A549 (cell line): ENCODE measurements around the gene SNCB. TPM values are rescaled to one million over a fixed set of nuclear protein-coding genes. Genes with fewer than 3 reads are reported as not detected.

Source experiments
- ATAC-seq, 2 experiments: fragments of 200-7000 bp in 1 of 2; fragments of >200 bp in 1 of 2; cut with Nextera tagmentation in 1 of 2; cut with Tn5 transposase in 1 of 2; 3 replicates each; pipeline versions ENCODE4 v1.8.0 to v1.9.1; 2018 to 2020; ENCODE audit warnings: mild to moderate bottlenecking in 1 of 2, moderate library complexity in 1 of 2
- CTCF ChIA-PET: fragments of 300-600 bp; sonication (Branson Sonifier 250); formaldehyde crosslinking; extraction: SDS; loops from one replicate; lab custom pipeline; 2021; ENCODE audit warnings: antibody characterized with exemption, inconsistent platforms; lab: Yijun Ruan, JAX
- POLR2A ChIA-PET: fragments of 350-600 bp; formaldehyde crosslinking; extraction: SDS; loops from one replicate; lab custom pipeline; 2021; ENCODE audit warnings: antibody characterized with exemption, inconsistent platforms; lab: Yijun Ruan, JAX
- DNase-seq, 2 experiments: peaks; one replicate each; pipeline versions ENCODE4 v3.0.0 to v3.0.0-alpha.2; 2011 to 2016; ENCODE audit warnings: low read depth in 1 of 2, low spot score in 1 of 2
- FAIRE-seq: peaks from 2 replicates; lab custom pipeline; 2011; peaks lifted over from hg19 to GRCh38; lab: Jason Lieb, UNC
- H3K27ac ChIP-seq, 2 experiments: fragments of >200 bp; sonication (Bioruptor Twin); formaldehyde crosslinking; 3 replicates each; pipeline ENCODE4 v1.5.1; 2016 to 2017
- H3K4me1 ChIP-seq: fragments of >200 bp; sonication (Bioruptor Twin); formaldehyde crosslinking; 3 replicates; pipeline ENCODE4 v1.6.1; 2016
- H3K4me2 ChIP-seq: fragments of >200 bp; sonication (Bioruptor Twin); formaldehyde crosslinking; 3 replicates; pipeline ENCODE4 v1.6.1; 2016
- H3K4me3 ChIP-seq: fragments of >200 bp; sonication (Bioruptor Twin); formaldehyde crosslinking; 3 replicates; pipeline ENCODE4 v1.5.1; 2016
- H3K9me3 ChIP-seq: fragments of >200 bp; sonication (Bioruptor Twin); formaldehyde crosslinking; 3 replicates; pipeline ENCODE4 v1.6.1; 2016
- BCL3 ChIP-seq: fragments of >200 bp; sonication (Bioruptor Twin); formaldehyde crosslinking; IDR thresholded peaks from 3 replicates; pipeline ENCODE4 v1.6.1; 2016
- BHLHE40 ChIP-seq: IDR thresholded peaks from 2 replicates; pipeline ENCODE4 v1.6.1; 2012; ENCODE audit warnings: low read depth, low read length, inconsistent platforms
- CHD4 ChIP-seq: fragments of 200-600 bp; sonication (generic); IDR thresholded peaks from 2 replicates; pipeline ENCODE4 v1.6.1; 2016; ENCODE audit warnings: antibody characterized with exemption, mild to moderate bottlenecking, borderline replicate concordance
- E2F6 ChIP-seq: IDR thresholded peaks from 2 replicates; pipeline ENCODE4 v1.6.1; 2012; ENCODE audit warnings: low read depth, borderline replicate concordance
- EHF ChIP-seq: fragments of 250-450 bp; sonication (Bioruptor Pico); IDR thresholded peaks from 2 replicates; pipeline ENCODE4 v1.5.0; 2020; ENCODE audit warnings: mild to moderate bottlenecking
- ESRRA ChIP-seq: fragments of 150-350 bp; IDR thresholded peaks from 2 replicates; pipeline ENCODE4 v1.6.1; 2014; ENCODE audit warnings: mild to moderate bottlenecking, low read length, borderline replicate concordance
- FOSL2 ChIP-seq, 2 experiments: fragments of 450-650 bp in 1 of 2; fragments of >200 bp in 1 of 2; sonication (Bioruptor Twin) in 1 of 2; formaldehyde crosslinking; IDR thresholded peaks; 2 replicates each; pipeline versions ENCODE4 v1.5.0 to v1.6.1; 2016 to 2020; ENCODE audit warnings: mild to moderate bottlenecking in 1 of 2, moderate library complexity in 1 of 2
- HDAC2 ChIP-seq: fragments of 200-600 bp; sonication (generic); IDR thresholded peaks from 2 replicates; pipeline ENCODE4 v1.6.1; 2016
- HES2 ChIP-seq: fragments of >200 bp; sonication (Bioruptor Twin); formaldehyde crosslinking; IDR thresholded peaks from 2 replicates; pipeline ENCODE4 v1.6.1; 2016
- HEYL ChIP-seq: fragments of 250-450 bp; sonication (Bioruptor Pico); IDR thresholded peaks from 2 replicates; pipeline ENCODE4 v1.8.0; 2021; ENCODE audit warnings: mild to moderate bottlenecking, moderate library complexity
- HOXB5 ChIP-seq: fragments of 250-450 bp; sonication (Bioruptor Pico); IDR thresholded peaks from 2 replicates; pipeline ENCODE4 v1.5.0; 2020; ENCODE audit warnings: mild to moderate bottlenecking, moderate library complexity
- JUN ChIP-seq, 2 experiments: fragments of >200 bp; sonication (Bioruptor Twin); formaldehyde crosslinking; IDR thresholded peaks; 2 replicates in 1 of 2; 3 replicates in 1 of 2; pipeline ENCODE4 v1.6.1; 2016 to 2017
- KDM1A ChIP-seq: fragments of 200-600 bp; sonication (generic); IDR thresholded peaks from 2 replicates; pipeline ENCODE4 v1.6.1; 2016; ENCODE audit warnings: low read depth, mild to moderate bottlenecking
- KDM5A ChIP-seq: fragments of 200-600 bp; sonication (generic); IDR thresholded peaks from 2 replicates; pipeline ENCODE4 v1.6.1; 2016; ENCODE audit warnings: antibody characterized with exemption, mild to moderate bottlenecking
- MYC ChIP-seq: IDR thresholded peaks from 2 replicates; pipeline ENCODE4 v1.6.1; 2012; ENCODE audit warnings: mild to moderate bottlenecking, inconsistent platforms, low read length, improper control_type of control experiment, borderline replicate concordance
- NPAS2 ChIP-seq: fragments of 250-450 bp; sonication (Bioruptor Pico); IDR thresholded peaks from 2 replicates; pipeline ENCODE4 v1.8.0; 2022; ENCODE audit warnings: mild to moderate bottlenecking, moderate library complexity, borderline replicate concordance
- PBX3 ChIP-seq: IDR thresholded peaks from 2 replicates; pipeline ENCODE4 v1.6.1; 2012
- PHF8 ChIP-seq: fragments of 200-600 bp; sonication (generic); IDR thresholded peaks from 2 replicates; pipeline ENCODE4 v1.6.1; 2016; ENCODE audit warnings: low read depth, mild to moderate bottlenecking, antibody characterized with exemption, moderate library complexity, borderline replicate concordance
- POLR2A ChIP-seq: IDR thresholded peaks from 2 replicates; pipeline ENCODE4 v1.6.1; 2012; ENCODE audit warnings: mild to moderate bottlenecking, low read length
- POLR2AphosphoS2 ChIP-seq: conservative IDR thresholded peaks from 2 replicates; pipeline ENCODE4 v1.6.1; 2012; ENCODE audit warnings: low read length, improper control_type of control experiment, inconsistent platforms
- RAD21 ChIP-seq, 2 experiments: fragments of >200 bp in 1 of 2; sonication (Bioruptor Twin) in 1 of 2; formaldehyde crosslinking in 1 of 2; IDR thresholded peaks in 1 of 2; conservative IDR thresholded peaks in 1 of 2; 2 replicates in 1 of 2; 3 replicates in 1 of 2; pipeline ENCODE4 v1.6.1; 2012 to 2018; ENCODE audit warnings: inconsistent platforms in 1 of 2
- RCOR1 ChIP-seq: fragments of 150-350 bp; IDR thresholded peaks from 2 replicates; pipeline ENCODE4 v1.6.1; 2014; ENCODE audit warnings: antibody characterized with exemption, low read length, low read depth
- RNF2 ChIP-seq: fragments of 200-600 bp; sonication (generic); IDR thresholded peaks from 2 replicates; pipeline ENCODE4 v1.6.1; 2016; ENCODE audit warnings: low read depth, mild to moderate bottlenecking, antibody characterized with exemption, moderate library complexity, borderline replicate concordance
- SMC3 ChIP-seq: fragments of >200 bp; sonication (Bioruptor Twin); formaldehyde crosslinking; IDR thresholded peaks from 3 replicates; pipeline ENCODE4 v1.6.1; 2018; ENCODE audit warnings: inconsistent platforms
- SREBF2 ChIP-seq: fragments of 450-650 bp; IDR thresholded peaks from 2 replicates; pipeline ENCODE4 v1.6.1; 2014; ENCODE audit warnings: mild to moderate bottlenecking, moderate library complexity
- ZC3H11A ChIP-seq: fragments of 450-650 bp; IDR thresholded peaks from 2 replicates; pipeline ENCODE4 v1.6.1; 2014; ENCODE audit warnings: antibody characterized with exemption, mild to moderate bottlenecking
- ZNF302 ChIP-seq: fragments of 250-450 bp; sonication (Bioruptor Pico); IDR thresholded peaks from 2 replicates; pipeline ENCODE4 v1.9.0; 2021; ENCODE audit warnings: inconsistent platforms, mild to moderate bottlenecking, moderate library complexity
- ZSCAN20 ChIP-seq: fragments of 250-450 bp; sonication (Bioruptor Pico); IDR thresholded peaks from 2 replicates; pipeline ENCODE4 v1.8.0; 2022; ENCODE audit warnings: mild to moderate bottlenecking, moderate library complexity
- WGBS: methylation state at CpG from one replicate; pipeline ENCODE4 v1.1.6; 2017; ENCODE audit errors: missing lambda C conversion rate; 5-methylcytosine and 5-hydroxymethylcytosine counted together
- polyA plus RNA-seq, 4 experiments: library from polyadenylated mRNA; depleted of rRNA in 3 of 4; stranded (reverse); fragments of >200 nt; fragmentation: RNase III in 1 of 4; extraction: RNeasy Plus Mini Kit Qiagen cat#74134 plus additional on column Dnase treatment in 1 of 4; gene quantifications; 2 replicates in 3 of 4; 3 replicates in 1 of 4; pipeline ENCODE4 v1.2.3, GENCODE V29; 2011 to 2017

SNCB gene
- polyA plus RNA-seq, 2 of the 4 experiments (the other 2 are of a cell fraction): 0.37 to 0.74 TPM

GRCh38 chr5:176587398-176587797, 42.9 kb downstream of the SNCB start:
- ChIA-PET CTCF (interaction anchor here (0.9 to 5.6 kb wide), 4 partner anchors 9 to 140 kb away, joined by 3 to 39 read pairs (median 10); partner anchors contain the start of gene FAF2), POLR2A (no interaction called here)
- ATAC-seq (no peak), FAIRE-seq (no peak), DNase-seq (no peak)
- Histone ChIP-seq H3K4me3 (no peak overlapping the region), H3K4me2 (no peak overlapping the region), H3K9me3 (peaks cover 4% of the 10 kb centered on the region; the same call in 2 of the 3 replicates), H3K27ac (no peak overlapping the region), H3K4me1 (no peaks in the 10 kb centered on the region)
- TF ChIP-seq HEYL: no peak
- TF ChIP-seq RCOR1: no peak
- no peak for TF ChIP-seq KDM1A
- no peak for TF ChIP-seq CHD4
- TF ChIP-seq ZNF302: no peak
- TF ChIP-seq POLR2A: no peak
- no peak for TF ChIP-seq FOSL2 (IDR thresholded peaks at IDR 0.05)
- TF ChIP-seq FOSL2 (CRISPR knock-in tag; IDR thresholded peaks at IDR 0.05): no peak
- TF ChIP-seq JUN (IDR thresholded peaks at IDR 0.05): no peak
- TF ChIP-seq PHF8: no peak
- TF ChIP-seq RAD21 (conservative IDR thresholded peaks at IDR 0.05 in 1 of 2, IDR thresholded peaks at IDR 0.05 in 1 of 2): no peak
- no peak for TF ChIP-seq ZSCAN20 (CRISPR knock-in tag)
- TF ChIP-seq RNF2: no peak
- no peak for TF ChIP-seq SREBF2
- TF ChIP-seq E2F6: no peak
- no peak for TF ChIP-seq BHLHE40
- TF ChIP-seq HDAC2: no peak
- WGBS: 69% methylated on average over 7 of the region's 7 CpGs

- CTCF ChIA-PET: interaction anchor here (1.3 to 5.6 kb wide), 4 partner anchors 9 to 166 kb away, joined by 3 to 39 read pairs (median 4); partner anchors contain the start of genes CLTB and TSPAN17
- no peak for ATAC-seq
- DNase-seq: no peak
- 0 out of 3 replicates have a peak, but pooled peaks cover 1% of the 10 kb centered on the region for H3K4me1 ChIP-seq
- no peak for FAIRE-seq
- 53% methylated on average over 4 of the region's 4 CpGs for WGBS
- H3K4me3 ChIP-seq: no peak overlapping the region
- H3K9me3 ChIP-seq: no peaks in the 10 kb centered on the region
- H3K27ac ChIP-seq: no peak overlapping the region
- POLR2A ChIA-PET: no interaction called here
- no peak overlapping the region for H3K4me2 ChIP-seq
- no peak for TF ChIP-seq HOXB5 (CRISPR knock-in tag)
- no peak for TF ChIP-seq HDAC2
- no peak for TF ChIP-seq ESRRA
- no peak for TF ChIP-seq EHF (CRISPR knock-in tag)
- TF ChIP-seq ZC3H11A: no peak
- no peak for TF ChIP-seq MYC
- TF ChIP-seq HES2: no peak
- TF ChIP-seq PBX3: no peak
- TF ChIP-seq ZSCAN20 (CRISPR knock-in tag): no peak
- TF ChIP-seq KDM5A: no peak
- no peak for TF ChIP-seq BCL3
- no peak for TF ChIP-seq POLR2AphosphoS2
- TF ChIP-seq FOSL2 (IDR thresholded peaks at IDR 0.05): no peak
- TF ChIP-seq FOSL2 (CRISPR knock-in tag; IDR thresholded peaks at IDR 0.05): no peak
- TF ChIP-seq NPAS2 (CRISPR knock-in tag): no peak
- TF ChIP-seq SMC3: no peak
Observed at GRCh38 chr5:176583076-176583475, 47.3 kb downstream of the SNCB start.
